Upper lobe of right lung (tissue), 1 donor: ENCODE measurements around the gene PGBD5. TPM values are rescaled to one million over a fixed set of nuclear protein-coding genes. Genes with fewer than 3 reads are reported as not detected.

Source experiments
- ATAC-seq: fragments of 200-7000 bp; cut with Tn5 transposase; one replicate; pipeline ENCODE4 v1.9.1; 2020; ENCODE audit warnings: mild to moderate bottlenecking, moderate library complexity
- DNase-seq: peaks from one replicate; pipeline ENCODE4 v3.0.0-alpha.2; 2020
- H3K27ac ChIP-seq: fragments of 200-600 bp; one replicate; pipeline ENCODE4 v1.8.0; 2022
- H3K27me3 ChIP-seq: fragments of 200-600 bp; one replicate; pipeline ENCODE4 v1.8.0; 2022; ENCODE audit warnings: mild to moderate bottlenecking
- H3K36me3 ChIP-seq: fragments of 200-600 bp; one replicate; pipeline ENCODE4 v1.8.0; 2022
- H3K4me1 ChIP-seq: fragments of 200-600 bp; one replicate; pipeline ENCODE4 v1.8.0; 2022
- H3K4me3 ChIP-seq: fragments of 200-600 bp; one replicate; pipeline ENCODE4 v1.8.0; 2022; ENCODE audit warnings: mild to moderate bottlenecking
- H3K9me3 ChIP-seq: fragments of 200-600 bp; one replicate; pipeline ENCODE4 v1.8.0; 2022
- intact Hi-C: fragments of 100-400 bp; cut with DNase I; formaldehyde crosslinking; loops from one replicate; pipeline ENCODE4 v1.11.0; 2022
- total RNA-seq: library from RNA; stranded (reverse); fragmentation: NEBNext Ultra II Directional; extraction: Animal tissue kit (Norgen Biotek cat#: 25700); gene quantifications from one replicate; pipeline ENCODE4 v1.2.1, GENCODE V29; 2021
- TF ChIP-seq, protein P1 (sequence below): fragments of 200-600 bp; IDR thresholded peaks from one replicate; pipeline ENCODE4 v1.8.0; 2022; ENCODE audit warnings: antibody characterized with exemption
- donor health status: DM: no; HTN: yes; CAD: no; lungs with severe emphysema.

Gene PGBD5
- total RNA-seq, 1 donor from 2014 or later = 5.1 TPM

DNA sequence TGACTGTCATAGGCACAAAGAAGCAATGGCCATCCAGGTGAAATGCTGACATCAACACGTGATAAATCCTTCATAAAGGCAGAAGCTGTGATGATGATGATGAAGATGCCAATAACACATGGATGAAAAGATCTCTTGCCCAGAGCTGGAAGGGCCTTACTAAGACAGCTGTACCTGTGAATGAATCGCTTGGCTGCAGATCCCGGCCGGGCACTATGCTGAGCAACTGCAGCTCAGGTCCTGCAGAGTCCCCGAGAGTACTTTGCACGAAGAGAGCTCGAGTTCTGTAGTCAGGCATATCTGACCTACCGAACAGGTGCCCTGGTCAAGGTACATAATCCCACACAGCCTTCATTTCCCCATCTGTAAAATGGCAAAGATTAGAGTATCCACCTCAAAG lies 48.8 kb downstream of the PGBD5 start:
- TF ChIP-seq, protein P1, sequence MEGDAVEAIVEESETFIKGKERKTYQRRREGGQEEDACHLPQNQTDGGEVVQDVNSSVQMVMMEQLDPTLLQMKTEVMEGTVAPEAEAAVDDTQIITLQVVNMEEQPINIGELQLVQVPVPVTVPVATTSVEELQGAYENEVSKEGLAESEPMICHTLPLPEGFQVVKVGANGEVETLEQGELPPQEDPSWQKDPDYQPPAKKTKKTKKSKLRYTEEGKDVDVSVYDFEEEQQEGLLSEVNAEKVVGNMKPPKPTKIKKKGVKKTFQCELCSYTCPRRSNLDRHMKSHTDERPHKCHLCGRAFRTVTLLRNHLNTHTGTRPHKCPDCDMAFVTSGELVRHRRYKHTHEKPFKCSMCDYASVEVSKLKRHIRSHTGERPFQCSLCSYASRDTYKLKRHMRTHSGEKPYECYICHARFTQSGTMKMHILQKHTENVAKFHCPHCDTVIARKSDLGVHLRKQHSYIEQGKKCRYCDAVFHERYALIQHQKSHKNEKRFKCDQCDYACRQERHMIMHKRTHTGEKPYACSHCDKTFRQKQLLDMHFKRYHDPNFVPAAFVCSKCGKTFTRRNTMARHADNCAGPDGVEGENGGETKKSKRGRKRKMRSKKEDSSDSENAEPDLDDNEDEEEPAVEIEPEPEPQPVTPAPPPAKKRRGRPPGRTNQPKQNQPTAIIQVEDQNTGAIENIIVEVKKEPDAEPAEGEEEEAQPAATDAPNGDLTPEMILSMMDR = no peak
- Histone ChIP-seq H3K4me1 (peaks cover 7% of the 10 kb centered on the region), H3K9me3 (no peaks in the 10 kb centered on the region), H3K27ac (no peak overlapping the region), H3K4me3 (no peak overlapping the region), H3K36me3 (no peaks in the 10 kb centered on the region), H3K27me3 (no peaks in the 10 kb centered on the region)
- intact Hi-C loops = no loop called here
- DNase-seq = no peak
- ATAC-seq = no peak

GRCh38 chr1:230376296-230376695 lies 49.8 kb downstream of the PGBD5 start:
- Histone ChIP-seq H3K9me3 (no peaks in the 10 kb centered on the region), H3K4me3 (no peak overlapping the region), H3K27me3 (no peaks in the 10 kb centered on the region), H3K36me3 (no peaks in the 10 kb centered on the region), H3K4me1 (peaks cover 3% of the 10 kb centered on the region), H3K27ac (no peak overlapping the region)
- intact Hi-C loops = no loop called here
- TF ChIP-seq, protein P1 = no peak
- ATAC-seq (no peak), DNase-seq (no peak)

GRCh38 chr1:230375780-230376179 lies 50.4 kb downstream of the PGBD5 start:
- no peaks in the 10 kb centered on the region for H3K36me3 ChIP-seq
- H3K9me3 ChIP-seq = no peaks in the 10 kb centered on the region
- TF ChIP-seq, protein P1 = no peak
- intact Hi-C loops = no loop called here
- H3K4me3 ChIP-seq = no peak overlapping the region
- no peak overlapping the region for H3K27ac ChIP-seq
- no peaks in the 10 kb centered on the region for H3K4me1 ChIP-seq
- ATAC-seq = no peak
- H3K27me3 ChIP-seq = no peaks in the 10 kb centered on the region
- DNase-seq = no peak

DNA sequence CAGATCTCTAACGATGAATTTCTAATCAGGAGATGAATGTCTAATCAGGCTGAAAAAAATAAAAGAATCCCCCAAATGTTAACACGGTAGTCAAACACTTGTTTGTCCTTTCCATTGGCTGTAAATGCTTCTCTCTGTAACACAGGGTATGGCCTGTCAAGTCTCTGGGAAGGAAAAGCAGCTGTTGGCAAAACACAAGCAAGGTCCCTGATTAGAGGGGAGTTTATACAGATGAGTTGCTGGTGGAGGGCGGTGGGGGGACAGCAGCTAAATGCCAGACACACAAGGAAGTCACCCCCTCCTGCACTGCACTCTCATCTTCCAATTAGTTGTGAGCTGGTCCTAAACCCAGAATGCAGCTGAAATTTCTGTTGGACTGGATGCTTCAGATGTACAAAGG lies 51.0 kb downstream of the PGBD5 start:
- DNase-seq = no peak
- no peak overlapping the region for H3K4me3 ChIP-seq
- TF ChIP-seq, protein P1 = no peak

GRCh38 chr1:230371923-230372703 lies 54.0 kb downstream of the PGBD5 start:
- no peak for ATAC-seq
- H3K4me1 ChIP-seq = no peaks in the 10 kb centered on the region
- DNase-seq = no peak
- TF ChIP-seq, protein P1 = no peak
- H3K27me3 ChIP-seq = no peaks in the 10 kb centered on the region
- H3K36me3 ChIP-seq = no peaks in the 10 kb centered on the region
- H3K4me3 ChIP-seq = no peak overlapping the region
- no peaks in the 10 kb centered on the region for H3K9me3 ChIP-seq
- H3K27ac ChIP-seq = no peak overlapping the region
- intact Hi-C loops = no loop called here

More for the DNA sequence above, 51.0 kb downstream of the PGBD5 start:
- no peak for ATAC-seq
- Histone ChIP-seq H3K36me3 (no peaks in the 10 kb centered on the region), H3K4me1 (no peaks in the 10 kb centered on the region), H3K9me3 (no peaks in the 10 kb centered on the region), H3K27me3 (no peaks in the 10 kb centered on the region), H3K27ac (no peak overlapping the region)
- intact Hi-C loops = no loop called here

GRCh38 chr1:230370109-230370508 lies 56.0 kb downstream of the PGBD5 start:
- no peaks in the 10 kb centered on the region for H3K36me3 ChIP-seq
- H3K4me3 ChIP-seq = no peak overlapping the region
- no peaks in the 10 kb centered on the region for H3K9me3 ChIP-seq
- ATAC-seq (no peak), DNase-seq (no peak)
- no peaks in the 10 kb centered on the region for H3K27me3 ChIP-seq
- no peak overlapping the region for H3K27ac ChIP-seq
- TF ChIP-seq, protein P1 = no peak
- intact Hi-C loops = no loop called here
- no peaks in the 10 kb centered on the region for H3K4me1 ChIP-seq
